ENCODE results near the gene PNKP. TPM values are rescaled to one million over a fixed set of nuclear protein-coding genes. Genes with fewer than 3 reads are reported as not detected.

Gene PNKP
- total and polyA plus RNA-seq, 9 of the 15 experiments (the other 6 are each of a cell fraction or from before 2014, with no cell fraction given) = 2.8 to 85.4 (median 25.3) TPM

DNA sequence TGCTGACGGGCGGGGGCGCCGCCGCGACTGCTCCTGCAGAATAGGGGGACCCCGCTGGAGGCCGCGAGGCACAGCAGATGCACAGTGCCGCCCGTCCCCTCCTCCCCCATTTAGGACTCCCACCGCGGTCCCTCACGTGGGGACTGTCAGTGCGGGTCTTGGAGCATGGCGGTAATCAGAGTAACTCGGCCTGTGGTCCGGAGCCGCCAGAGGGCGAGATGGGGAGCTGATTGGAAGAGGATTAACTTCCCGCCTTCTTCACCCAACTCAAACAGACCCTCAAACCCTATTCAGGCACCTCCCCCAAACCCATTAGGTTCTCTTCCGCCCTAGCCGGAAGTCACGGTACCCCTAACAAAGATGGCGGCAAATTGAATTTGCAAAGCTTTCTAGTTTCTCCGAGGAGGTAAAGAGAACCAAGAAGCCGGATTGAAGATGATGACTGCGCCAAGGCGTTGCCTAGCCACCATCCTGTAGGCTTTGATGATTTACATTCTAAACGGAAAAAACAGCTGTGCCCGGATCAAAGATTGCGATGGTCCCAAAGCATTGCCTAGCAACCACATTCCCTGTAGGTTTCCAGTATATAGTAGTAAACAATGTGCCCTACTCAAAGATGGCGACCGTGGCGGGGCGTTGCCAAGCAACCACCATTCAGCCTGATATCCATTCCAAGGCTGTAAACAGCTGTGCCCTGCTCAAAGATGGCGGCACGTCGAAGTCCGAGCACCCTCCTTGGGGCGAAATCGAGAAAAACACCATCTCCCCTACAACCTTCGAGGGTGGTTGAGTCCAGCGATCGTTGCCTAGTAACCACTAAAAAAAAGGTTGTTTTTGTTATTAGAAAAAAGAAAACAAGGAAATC is 54.1 kb downstream of the PNKP start, which contains the start of gene FUZ (continued):
- TF ChIP-seq ZNF277 (CRISPR knock-in tag; IDR thresholded peaks at IDR 0.05; ENCODE audit: borderline replicate concordance) = no peak
- TF ChIP-seq, protein P1, sequence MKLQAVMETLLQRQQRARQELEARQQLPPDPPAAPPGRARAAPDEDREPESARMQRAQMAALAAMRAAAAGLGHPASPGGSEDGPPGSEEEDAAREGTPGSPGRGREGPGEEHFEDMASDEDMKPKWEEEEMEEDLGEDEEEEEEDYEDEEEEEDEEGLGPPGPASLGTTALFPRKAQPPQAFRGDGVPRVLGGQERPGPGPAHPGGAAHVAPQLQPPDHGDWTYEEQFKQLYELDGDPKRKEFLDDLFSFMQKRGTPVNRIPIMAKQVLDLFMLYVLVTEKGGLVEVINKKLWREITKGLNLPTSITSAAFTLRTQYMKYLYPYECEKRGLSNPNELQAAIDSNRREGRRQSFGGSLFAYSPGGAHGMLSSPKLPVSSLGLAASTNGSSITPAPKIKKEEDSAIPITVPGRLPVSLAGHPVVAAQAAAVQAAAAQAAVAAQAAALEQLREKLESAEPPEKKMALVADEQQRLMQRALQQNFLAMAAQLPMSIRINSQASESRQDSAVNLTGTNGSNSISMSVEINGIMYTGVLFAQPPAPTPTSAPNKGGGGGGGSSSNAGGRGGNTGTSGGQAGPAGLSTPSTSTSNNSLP (IDR thresholded peaks at IDR 0.05; ENCODE audit: borderline replicate concordance, low read depth, low read length) = 0 out of 2 replicates have a peak, but pooled peaks have one; percentile 19
- TF ChIP-seq EHMT2 (IDR thresholded peaks at IDR 0.05) = no peak
- no peak for TF ChIP-seq HNRNPK (IDR thresholded peaks at IDR 0.05; ENCODE audit: low read depth, low read length, poor library complexity, severe bottlenecking)
- TF ChIP-seq ZC3H8 (IDR thresholded peaks at IDR 0.05) = no peak
- 0 out of 2 replicates have a peak, but pooled peaks have one; percentile 42 for TF ChIP-seq TEAD4 (IDR thresholded peaks at IDR 0.05; ENCODE audit: low read length)
- no peak; the same call in 1 of the 2 replicates for TF ChIP-seq TEAD4 (CRISPR knock-in tag; IDR thresholded peaks at IDR 0.05; ENCODE audit: borderline replicate concordance)
- peak in 1 of 2 experiments; percentile 47; a peak in 2 of 4 replicates for TF ChIP-seq MAZ (CRISPR knock-in tag; conservative IDR thresholded peaks at IDR 0.05 in 1 of 2, IDR thresholded peaks at IDR 0.05 in 1 of 2)
- TF ChIP-seq MBD2 (IDR thresholded peaks at IDR 0.05; ENCODE audit: borderline replicate concordance, low read depth) = peak; percentile 93
- TF ChIP-seq NR4A1 (CRISPR knock-in tag; IDR thresholded peaks at IDR 0.05) = no peak
- TF ChIP-seq NR4A1 (tag; IDR thresholded peaks at IDR 0.05) = 0 out of 2 replicates have a peak, but pooled peaks have one; percentile 37
- TF ChIP-seq SIN3B (IDR thresholded peaks at IDR 0.05; ENCODE audit: low read depth) = peak; percentile 64; the same call in 1 of the 2 replicates
- TF ChIP-seq FOXP1 (CRISPR knock-in tag; IDR thresholded peaks at IDR 0.05) = peak; percentile 90; the same call in 1 of the 2 replicates
- TF ChIP-seq MYNN (IDR thresholded peaks at IDR 0.05) = peak; percentile 70; the same call in 1 of the 2 replicates
- no peak for TF ChIP-seq MYNN (CRISPR knock-in tag; IDR thresholded peaks at IDR 0.05)
- TF ChIP-seq SMAD1 (IDR thresholded peaks at IDR 0.05; ENCODE audit: low read depth, low read length, partially characterized antibody) = no peak
- peak; percentile 46; the same call in 1 of the 2 replicates for TF ChIP-seq POLR2A (conservative IDR thresholded peaks at IDR 0.05)
- TF ChIP-seq CEBPG (CRISPR knock-in tag; IDR thresholded peaks at IDR 0.05) = 0 out of 2 replicates have a peak, but pooled peaks have one; percentile 14
- TF ChIP-seq CEBPG (tag; conservative IDR thresholded peaks at IDR 0.05 in 1 of 2, IDR thresholded peaks at IDR 0.05 in 1 of 2) = no peak
- peak; percentile 96 for TF ChIP-seq GABPA (tag; conservative IDR thresholded peaks at IDR 0.05; ENCODE audit: low read depth)
- TF ChIP-seq, protein P2, sequence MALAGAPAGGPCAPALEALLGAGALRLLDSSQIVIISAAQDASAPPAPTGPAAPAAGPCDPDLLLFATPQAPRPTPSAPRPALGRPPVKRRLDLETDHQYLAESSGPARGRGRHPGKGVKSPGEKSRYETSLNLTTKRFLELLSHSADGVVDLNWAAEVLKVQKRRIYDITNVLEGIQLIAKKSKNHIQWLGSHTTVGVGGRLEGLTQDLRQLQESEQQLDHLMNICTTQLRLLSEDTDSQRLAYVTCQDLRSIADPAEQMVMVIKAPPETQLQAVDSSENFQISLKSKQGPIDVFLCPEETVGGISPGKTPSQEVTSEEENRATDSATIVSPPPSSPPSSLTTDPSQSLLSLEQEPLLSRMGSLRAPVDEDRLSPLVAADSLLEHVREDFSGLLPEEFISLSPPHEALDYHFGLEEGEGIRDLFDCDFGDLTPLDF (CRISPR knock-in tag; IDR thresholded peaks at IDR 0.05) = 0 out of 2 replicates have a peak, but pooled peaks have one; percentile 35
- peak; percentile 81; the same call in 1 of the 2 replicates for TF ChIP-seq ZNF644 (tag; IDR thresholded peaks at IDR 0.05; ENCODE audit: low read depth)
- peak; percentile 100 for TF ChIP-seq RFX1 (IDR thresholded peaks at IDR 0.05)
